ENCODE measurements around the gene CSMD2.

Gene CSMD2

DNA sequence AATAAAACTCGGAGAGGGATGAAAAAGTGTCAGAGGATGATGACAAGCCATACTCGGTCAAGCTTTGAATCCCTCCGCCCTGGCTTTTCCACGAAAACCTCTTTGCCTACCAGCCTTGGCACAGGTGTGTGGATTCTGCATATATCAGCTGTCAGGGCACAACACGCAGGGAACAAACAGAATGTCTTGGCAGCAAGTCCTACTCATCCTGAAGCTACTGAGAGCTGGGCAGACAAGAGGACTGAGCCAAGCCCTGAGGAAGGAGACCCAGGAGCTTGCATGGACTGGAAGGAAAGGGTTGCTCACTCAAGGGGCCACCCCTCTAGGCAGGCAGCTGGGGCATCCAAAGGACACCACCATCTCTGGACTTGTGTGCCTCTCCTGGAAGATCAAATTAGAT is 168.7 kb downstream of the CSMD2 start:
- DNase-seq, result no peak

GRCh38 chr1:33993301-33993700 is 171.7 kb downstream of the CSMD2 start:
- no peak for DNase-seq

GRCh38 chr1:33990281-33990680 is 174.7 kb downstream of the CSMD2 start:
- DNase-seq, result no peak

GRCh38 chr1:33988161-33988560 is 176.9 kb downstream of the CSMD2 start:
- no peak for DNase-seq

DNA sequence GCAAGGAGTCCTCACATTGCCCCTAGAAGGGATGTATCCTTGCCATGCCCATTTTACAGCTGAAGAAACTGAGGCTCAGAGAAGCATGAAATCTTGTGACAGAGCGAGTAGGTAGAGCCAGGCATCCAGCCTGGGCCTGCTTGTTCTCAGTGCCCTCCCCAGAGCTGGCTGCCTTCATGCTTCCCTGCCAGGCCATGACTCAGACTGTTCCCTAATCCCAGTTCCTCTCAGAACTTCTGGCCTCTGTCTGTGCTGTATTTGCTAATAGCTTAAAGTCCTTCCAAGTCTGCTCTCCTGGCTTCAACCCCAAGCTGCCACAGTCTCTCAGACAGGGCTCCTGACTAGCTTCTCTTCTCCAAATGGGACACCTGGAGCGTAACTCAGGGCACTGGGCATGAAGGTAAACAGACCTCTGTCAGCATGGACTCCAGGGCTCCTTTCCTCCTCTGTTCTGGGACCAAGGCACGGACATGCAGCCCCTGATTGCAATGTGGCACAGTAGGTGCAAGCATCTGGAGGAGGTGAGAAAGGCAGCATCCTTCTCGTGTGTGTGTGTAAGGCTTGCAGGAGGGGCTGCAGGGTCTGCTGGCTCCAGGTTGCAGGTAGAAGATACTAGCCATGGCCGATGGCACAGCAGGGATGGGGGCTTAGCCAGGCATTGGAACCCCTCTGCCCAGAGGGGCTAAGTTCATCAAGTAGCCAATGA is 178.5 kb downstream of the CSMD2 start:
- DNase-seq, result no peak

- DNase-seq, result no peak
Measured at GRCh38 chr1:33985656-33986055, 179.4 kb downstream of the CSMD2 start.

GRCh38 chr1:33984906-33985565 is 180.0 kb downstream of the CSMD2 start:
- no peak for DNase-seq

DNA sequence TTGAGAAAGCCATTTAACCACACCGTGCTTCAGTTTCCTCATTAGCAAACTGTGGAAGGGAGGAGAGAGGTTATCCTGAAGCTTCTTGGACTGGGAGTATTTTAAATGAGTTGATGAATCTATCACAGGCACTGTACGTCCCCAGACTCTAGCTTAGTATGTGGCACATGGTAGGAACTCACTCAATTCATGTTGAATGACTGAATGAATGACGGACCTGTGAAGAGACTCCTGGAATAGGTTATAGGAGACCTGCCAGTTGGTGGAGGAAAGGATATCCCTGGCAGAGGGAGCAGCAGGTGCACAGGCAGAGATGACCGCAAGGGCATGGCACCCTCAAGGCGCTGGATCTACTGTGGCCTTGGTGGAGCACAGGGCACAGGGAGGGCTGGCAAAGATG is 182.6 kb downstream of the CSMD2 start:
- DNase-seq, result no peak

GRCh38 chr1:33979341-33979740 is 185.7 kb downstream of the CSMD2 start:
- DNase-seq, result no peak

GRCh38 chr1:33975961-33976360 is 189.1 kb downstream of the CSMD2 start:
- DNase-seq, result no peak

DNA sequence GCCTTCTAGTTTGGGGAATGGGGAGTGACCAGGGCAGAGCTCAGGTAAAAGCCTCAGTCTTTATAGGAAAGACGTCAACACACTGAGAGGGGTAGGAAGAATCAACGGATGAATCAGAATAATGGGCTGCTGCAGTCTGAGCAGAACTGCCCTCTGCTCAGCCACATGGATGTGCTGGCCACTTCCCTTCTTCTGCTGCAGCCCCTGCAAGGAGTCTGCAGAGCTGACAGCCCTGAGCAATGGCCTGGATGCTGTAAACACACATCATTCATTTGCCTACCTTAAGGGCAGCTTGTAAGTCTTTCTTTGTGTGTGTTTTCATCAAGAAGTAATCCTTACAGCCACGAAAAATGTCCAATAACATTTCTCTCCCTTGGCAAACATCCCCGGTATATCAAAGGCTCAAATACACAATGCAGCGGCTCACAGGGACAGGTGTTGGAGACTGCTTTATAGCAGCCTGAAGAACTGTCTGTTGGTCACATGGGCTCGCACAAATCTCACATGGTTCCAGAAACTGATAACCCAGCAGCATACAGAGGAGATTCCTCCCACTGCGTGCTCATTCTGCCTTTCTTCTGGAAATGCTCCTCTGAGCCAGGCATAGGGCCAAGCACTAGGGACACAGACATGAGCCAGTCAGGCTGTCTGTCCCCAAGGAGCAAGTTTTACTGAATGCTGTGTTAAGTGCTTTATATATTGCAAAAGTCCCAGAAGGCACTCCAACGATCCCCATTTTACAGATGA is 191.1 kb downstream of the CSMD2 start:
- DNase-seq, result no peak

GRCh38 chr1:33972676-33973395 is 192.2 kb downstream of the CSMD2 start:
- no peak for DNase-seq

- DNase-seq, result no peak
Measured at GRCh38 chr1:33971913-33972312, 193.1 kb downstream of the CSMD2 start.

DNA sequence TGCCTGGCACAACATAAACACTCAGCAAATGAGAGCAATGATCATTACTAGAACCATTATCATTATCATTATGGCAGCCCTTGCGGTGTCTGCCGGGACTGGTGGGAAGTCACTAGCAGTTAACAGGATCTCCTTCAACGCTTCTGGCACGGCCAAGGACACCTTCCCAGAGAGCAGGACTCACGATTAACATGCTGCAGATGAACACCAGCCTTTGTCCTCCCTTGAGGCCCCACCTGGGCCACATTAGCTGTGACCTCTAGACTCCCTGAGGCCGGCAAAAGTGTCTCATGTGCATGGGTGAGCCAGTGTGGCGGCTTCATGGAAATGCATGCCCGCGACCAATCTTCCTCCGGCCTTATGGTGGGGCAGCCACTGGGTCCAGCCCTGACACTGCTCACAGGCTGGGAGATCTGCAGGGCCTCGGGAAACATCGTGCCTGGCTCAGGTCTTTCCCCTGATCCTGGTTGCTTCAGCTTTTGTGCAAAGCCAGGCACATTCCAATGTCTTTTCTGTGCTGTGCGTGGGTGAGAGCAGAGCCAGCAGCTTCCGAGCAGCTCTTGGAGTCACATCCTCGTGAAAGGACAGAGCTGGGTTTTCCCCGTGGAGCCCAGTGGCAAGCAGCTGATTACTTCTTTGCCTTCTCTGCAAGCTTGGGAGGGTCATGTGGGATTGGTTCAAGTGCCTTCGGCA is 193.9 kb downstream of the CSMD2 start:
- no peak for DNase-seq

DNA sequence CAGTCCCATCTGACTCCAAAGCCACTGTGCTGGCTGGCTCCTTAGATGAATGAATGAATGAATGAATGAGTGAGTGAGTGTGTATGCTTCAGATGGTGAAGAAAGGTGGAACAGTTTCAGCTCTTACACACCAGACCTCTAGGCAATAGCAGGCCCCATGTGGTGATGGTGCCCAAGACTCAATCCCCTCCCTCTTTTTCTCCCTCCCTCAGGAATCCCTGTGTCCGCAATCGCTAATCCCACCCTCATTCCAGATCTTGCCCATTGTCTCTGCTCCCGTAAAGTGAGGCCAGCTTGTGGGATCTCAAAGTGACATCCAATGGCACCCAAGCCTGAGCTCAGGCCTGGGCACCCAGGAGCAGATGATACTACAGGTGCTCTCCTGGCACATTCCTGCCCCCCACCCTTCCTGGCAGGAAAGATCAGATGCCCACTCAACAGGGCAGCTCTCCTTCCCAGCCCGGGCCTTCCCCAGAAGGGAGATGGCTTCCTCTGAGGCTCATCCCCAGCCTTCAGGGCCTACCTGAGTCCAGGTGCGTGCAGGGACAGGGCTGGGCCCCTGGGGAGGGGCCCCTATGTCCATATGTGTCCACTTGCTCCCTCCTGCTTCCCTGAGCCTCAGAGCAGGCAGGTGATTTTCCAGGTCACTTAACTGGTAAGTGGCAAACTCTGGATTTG is 194.7 kb downstream of the CSMD2 start:
- no peak for DNase-seq

GRCh38 chr1:33966346-33967141 is 198.5 kb downstream of the CSMD2 start:
- no peak for DNase-seq

DNA sequence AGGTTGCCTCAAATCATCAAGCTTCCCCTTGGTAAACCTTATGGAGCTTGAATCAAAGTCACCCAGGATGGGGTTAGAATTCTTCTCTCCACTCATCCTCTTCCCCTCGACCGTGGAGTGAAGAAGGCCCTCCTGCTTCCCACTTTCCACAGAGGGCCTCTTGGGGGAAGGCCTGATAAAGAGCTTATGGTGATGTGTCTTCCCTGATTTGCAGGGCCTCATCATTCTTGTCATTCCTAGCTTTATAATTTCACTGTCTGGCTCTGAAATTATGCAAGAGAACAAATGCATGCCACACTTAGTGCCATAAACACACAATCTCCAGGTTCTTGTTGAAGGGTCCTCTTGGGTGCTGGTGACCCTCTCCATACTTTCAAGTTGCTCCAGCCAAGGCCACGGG is 199.9 kb downstream of the CSMD2 start:
- no peak for DNase-seq

GRCh38 chr1:33962061-33962460 is 203.0 kb downstream of the CSMD2 start:
- DNase-seq, result no peak

GRCh38 chr1:33960188-33960895 is 204.7 kb downstream of the CSMD2 start:
- no peak for DNase-seq

GRCh38 chr1:33957854-33958253 is 207.2 kb downstream of the CSMD2 start:
- no peak for DNase-seq

DNA sequence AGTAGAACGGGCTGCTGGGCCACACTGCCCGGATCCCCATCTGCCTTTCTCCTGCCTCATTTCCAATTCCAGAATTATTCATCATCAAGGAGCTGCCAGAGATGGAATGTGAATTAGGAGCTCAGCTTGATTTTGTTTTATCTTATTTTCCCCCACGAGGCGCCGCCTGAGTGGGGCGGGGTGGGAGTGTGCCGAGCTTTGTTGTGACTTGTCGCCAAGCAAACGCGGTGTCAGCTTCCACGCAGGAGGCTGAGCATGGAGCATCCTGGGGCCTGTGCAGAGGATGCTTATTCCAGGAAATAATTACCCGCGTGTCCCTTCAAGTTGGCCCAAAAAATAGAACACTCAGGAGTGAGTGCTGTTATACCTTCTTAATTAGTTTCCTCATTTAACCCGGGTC is 209.9 kb downstream of the CSMD2 start:
- DNase-seq, result no peak
